HG02759 (cell line): ENCODE data around the gene CACNA1G.

Experiments
- ATAC-seq: cut with Tn5 transposase; IDR thresholded peaks from one replicate; pipeline ENCODE4 v1.9.1; 2021; ENCODE audit warnings: mild to moderate bottlenecking, moderate library complexity; ENCODE audit not compliant: unreplicated experiment

The CACNA1G gene

GRCh38 chr17:50642722-50643656 is 82.5 kb downstream of the CACNA1G start:
- ATAC-seq, result no peak

GRCh38 chr17:50645748-50646682 is 85.5 kb downstream of the CACNA1G start:
- no peak for ATAC-seq

- no peak for ATAC-seq
These were observed 86.7 kb downstream of the CACNA1G start for GRCh38 chr17:50647187-50647586.

- no peak for ATAC-seq
These were observed 88.8 kb downstream of the CACNA1G start for GRCh38 chr17:50649042-50649908.

GRCh38 chr17:50651661-50652060 is 91.1 kb downstream of the CACNA1G start:
- no peak for ATAC-seq

- no peak for ATAC-seq
These were observed 93.2 kb downstream of the CACNA1G start for GRCh38 chr17:50653738-50654137.

- no peak for ATAC-seq
These were observed 96.0 kb downstream of the CACNA1G start for GRCh38 chr17:50656509-50656908.

GRCh38 chr17:50657054-50657453 is 96.5 kb downstream of the CACNA1G start:
- no peak for ATAC-seq

- no peak for ATAC-seq
These were observed 97.1 kb downstream of the CACNA1G start for GRCh38 chr17:50657627-50658026.

GRCh38 chr17:50658616-50659015 is 98.1 kb downstream of the CACNA1G start:
- no peak for ATAC-seq

- no peak for ATAC-seq
These were observed 98.7 kb downstream of the CACNA1G start for GRCh38 chr17:50659179-50659578.

- no peak for ATAC-seq
These were observed 99.7 kb downstream of the CACNA1G start for GRCh38 chr17:50660042-50660886.

GRCh38 chr17:50660887-50661345 is 100.4 kb downstream of the CACNA1G start:
- ATAC-seq, result no peak

GRCh38 chr17:50661348-50661747 is 100.8 kb downstream of the CACNA1G start:
- no peak for ATAC-seq

GRCh38 chr17:50661795-50662391 is 101.4 kb downstream of the CACNA1G start:
- no peak for ATAC-seq

GRCh38 chr17:50662632-50663225 is 102.2 kb downstream of the CACNA1G start:
- ATAC-seq, result no peak

GRCh38 chr17:50663812-50664374 is 103.4 kb downstream of the CACNA1G start:
- no peak for ATAC-seq

- ATAC-seq, result no peak
These were observed 104.4 kb downstream of the CACNA1G start for GRCh38 chr17:50664788-50665458.
